KBM-7 (cell line): Measurements from ENCODE around the gene SPATA3.
A peak's percentile ranks its signal among the peaks of the same experiment; 100 is the strongest.

ENCODE experiments used
- DNase-seq: peaks from one replicate; pipeline ENCODE4 v3.0.0-alpha.2; 2015
- in situ Hi-C: fragments of 300-500 bp; cut with MboI; formaldehyde crosslinking; loops from 2 replicates; pipeline ENCODE4 v1.14.3; 2020; ENCODE audit warnings: low sequenced_read_pairs, low pct_unique_long_range_greater_than_20kb, mixed read lengths

The SPATA3 gene

DNA sequence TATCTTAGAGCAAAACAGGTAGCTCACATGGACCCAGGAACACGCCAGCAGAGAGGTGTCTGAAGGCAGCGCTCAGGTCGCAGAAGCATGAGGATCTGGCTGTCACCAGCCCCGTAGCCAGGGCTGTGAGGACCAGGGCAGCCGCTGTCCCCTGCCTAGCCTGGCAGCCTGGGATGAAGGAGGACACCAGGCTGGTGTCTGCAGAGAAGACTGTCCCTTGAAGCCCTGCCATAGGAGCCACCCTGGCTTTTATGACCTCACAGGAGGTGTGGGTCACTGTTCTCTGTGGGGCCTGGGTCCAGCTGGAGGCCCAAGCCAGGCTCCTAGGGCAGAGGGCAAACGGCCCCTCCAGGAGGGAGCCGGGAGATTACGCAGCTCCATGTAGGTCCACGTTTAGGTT is at the start of gene SPATA3:
Gene SPATA3 (plus strand): TSS at position 301 of the 400 bp plus-strand sequence. CDS start 113 bp downstream, outside the sequence.
- no peak for DNase-seq
- in situ Hi-C loops: loop anchor here (25.0 kb wide), 1 partner anchor 159 kb away; no protein-coding TSS in a partner anchor

DNA sequence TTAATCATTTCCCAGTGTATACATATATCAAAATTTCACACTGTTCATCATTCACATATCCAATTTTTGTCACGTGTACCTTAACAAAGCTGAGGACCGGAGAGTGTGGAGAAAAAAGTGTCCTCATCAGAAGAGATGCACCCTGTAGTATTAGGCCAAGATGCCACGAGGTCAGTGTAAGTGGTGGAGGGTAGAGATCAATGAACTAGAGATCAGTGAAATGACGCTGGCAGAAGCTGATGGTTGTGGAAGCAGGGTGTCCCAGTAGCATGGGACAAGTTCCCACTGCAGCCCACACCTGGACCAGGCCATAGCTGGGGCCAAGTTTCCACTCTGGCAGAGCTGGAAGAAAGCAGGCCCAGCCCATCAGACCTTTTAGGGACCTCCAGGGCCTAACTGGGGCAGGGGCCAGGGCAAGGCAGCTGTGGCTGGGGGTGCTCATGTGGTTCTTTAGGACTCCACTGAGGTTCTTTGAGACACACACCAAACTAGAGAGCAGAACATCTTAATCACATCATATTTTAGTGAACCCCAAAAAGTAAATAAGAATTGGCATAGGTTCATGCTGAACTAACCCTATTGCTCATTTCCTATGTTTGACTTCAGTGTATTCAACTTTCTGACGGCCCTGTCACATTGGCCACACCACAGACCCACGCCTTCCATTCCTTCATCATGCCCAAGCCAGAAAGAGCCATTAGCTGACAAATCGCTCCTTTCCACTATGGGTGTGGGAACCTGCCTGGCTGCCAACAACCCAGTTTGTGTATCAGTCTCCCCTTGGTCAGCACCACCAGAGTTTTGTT is 49.3 kb upstream of the SPATA3 start:
- in situ Hi-C loops: no loop called here
- DNase-seq: no peak

DNA sequence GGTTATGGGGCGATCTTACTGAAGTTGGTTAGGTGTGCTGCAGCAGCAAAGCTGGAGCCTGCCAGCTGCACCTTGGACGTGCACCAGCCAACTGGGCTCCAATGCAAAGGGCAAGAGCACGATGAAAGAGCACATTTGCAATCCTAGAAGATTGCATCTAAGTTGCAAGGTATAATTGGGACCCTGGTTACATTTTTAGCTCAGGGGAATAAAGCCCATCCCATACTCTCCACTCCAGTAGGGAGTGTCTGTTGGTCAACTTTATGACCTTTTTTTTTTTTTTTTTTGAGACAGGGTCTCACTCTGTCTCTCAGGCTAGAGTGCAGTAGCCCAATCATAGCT is 48.7 kb upstream of the SPATA3 start:
- in situ Hi-C loops: no loop called here
- DNase-seq: no peak

DNA sequence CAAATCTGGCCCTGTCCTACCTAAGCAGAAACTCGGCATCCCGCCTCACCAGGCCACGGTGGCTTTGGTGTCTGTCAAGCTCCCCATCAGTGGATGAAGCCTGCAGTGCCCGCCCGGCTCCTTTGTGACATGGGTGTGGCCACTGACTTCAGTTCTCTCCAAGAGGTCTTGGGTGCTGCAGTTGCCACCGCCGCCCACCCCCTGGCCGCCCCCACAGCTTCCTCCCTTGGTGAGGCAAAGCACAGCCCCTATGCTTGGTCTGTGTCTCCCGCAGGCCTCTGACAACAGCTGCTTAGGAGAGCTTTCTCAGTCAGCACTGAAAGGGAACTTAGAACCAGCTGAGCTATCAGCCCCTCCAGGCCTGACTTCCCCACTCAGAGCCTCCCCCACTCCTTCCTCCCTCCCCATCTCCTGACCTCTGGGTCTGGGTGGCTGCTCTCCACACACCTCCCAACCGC is 48.0 kb upstream of the SPATA3 start:
- DNase-seq: peak; percentile 30

DNA sequence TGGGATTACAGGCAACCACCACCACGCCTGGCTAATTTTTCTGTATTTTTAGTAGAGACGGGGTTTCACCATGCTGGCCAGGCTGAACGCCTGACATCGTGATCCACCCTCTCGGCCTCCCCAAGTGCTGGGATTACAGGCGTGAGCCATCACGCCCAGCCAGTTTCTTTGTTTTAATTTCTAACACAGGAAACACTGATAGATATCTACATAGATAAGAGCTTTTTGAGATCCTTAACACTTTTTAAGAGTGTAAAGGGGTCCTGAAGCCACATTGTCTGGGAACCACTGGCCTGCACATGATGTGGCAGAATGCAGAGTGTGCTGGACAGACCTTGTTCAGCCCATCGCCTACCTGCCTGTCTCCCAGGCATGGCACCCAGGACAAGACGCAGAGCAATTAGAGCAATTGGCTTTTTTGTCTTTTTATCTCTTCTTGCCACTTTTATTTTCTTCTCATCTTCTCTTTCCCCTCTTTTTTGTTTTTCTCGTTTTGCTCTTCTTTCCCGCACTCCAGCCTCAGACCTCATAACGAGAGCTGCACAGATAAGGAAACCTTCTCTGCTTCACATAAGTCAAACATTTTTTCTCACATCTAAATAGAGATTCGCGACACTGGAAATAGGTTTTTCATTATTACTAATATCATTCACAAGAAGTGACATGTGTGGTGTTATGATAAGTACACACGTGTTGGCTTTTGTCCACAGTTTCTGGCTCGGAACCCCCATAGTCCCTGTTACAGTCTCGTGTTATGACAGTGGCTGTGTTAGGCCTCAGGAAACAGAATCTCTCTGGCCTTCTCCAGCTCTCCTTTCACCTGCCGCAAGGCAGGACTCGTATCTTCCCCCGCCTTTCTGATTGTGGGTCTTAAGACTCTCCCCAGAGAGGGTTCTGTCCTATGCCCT is 45.7 kb upstream of the SPATA3 start:
- in situ Hi-C loops: no loop called here
- DNase-seq: no peak

More for the DNA sequence above, 48.0 kb upstream of the SPATA3 start:
- in situ Hi-C loops: no loop called here

DNA sequence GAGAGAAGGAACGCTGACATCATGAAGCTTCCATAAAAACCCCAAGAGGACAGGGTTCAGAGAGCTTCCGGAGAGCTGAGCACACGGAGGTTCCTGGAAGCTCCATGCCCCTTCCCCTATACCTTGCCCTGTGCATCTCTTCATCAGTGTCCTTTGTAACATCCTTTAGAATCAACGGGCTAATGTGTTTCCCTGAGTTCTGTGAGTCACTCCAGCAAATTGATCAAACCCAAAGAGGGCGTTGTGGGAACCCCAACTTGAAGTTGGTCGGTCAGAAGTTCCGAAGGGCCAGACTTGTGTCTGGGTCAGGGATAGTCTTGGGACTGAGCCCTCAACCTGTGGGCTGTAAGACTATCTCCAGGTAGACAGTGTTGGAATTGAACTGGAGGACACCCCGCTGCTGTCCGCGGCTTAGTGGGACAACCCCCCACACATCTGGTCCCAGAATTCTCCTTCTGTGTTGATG is 45.0 kb upstream of the SPATA3 start:
- DNase-seq: no peak

DNA sequence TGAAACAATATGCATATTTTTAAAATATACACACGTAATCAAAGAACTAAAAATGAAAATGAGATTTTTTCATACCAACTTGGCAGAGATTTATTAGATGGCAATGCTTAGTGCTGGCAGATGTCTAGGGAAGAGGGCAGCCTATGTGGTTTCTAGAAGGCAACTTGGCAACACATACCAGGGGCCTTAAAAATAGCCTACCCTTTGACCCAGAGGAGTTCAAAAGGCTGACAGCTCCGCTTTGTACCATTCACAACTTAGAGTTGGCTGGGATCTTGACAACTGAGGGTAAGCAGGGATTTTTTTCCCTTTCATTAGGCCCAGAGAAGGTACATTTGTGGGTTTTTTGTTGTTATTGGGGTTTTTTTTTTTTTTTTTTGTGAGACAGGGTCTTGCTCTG is 44.5 kb upstream of the SPATA3 start:
- in situ Hi-C loops: no loop called here
- no peak for DNase-seq

More for the DNA sequence above, 45.0 kb upstream of the SPATA3 start:
- in situ Hi-C loops: no loop called here

DNA sequence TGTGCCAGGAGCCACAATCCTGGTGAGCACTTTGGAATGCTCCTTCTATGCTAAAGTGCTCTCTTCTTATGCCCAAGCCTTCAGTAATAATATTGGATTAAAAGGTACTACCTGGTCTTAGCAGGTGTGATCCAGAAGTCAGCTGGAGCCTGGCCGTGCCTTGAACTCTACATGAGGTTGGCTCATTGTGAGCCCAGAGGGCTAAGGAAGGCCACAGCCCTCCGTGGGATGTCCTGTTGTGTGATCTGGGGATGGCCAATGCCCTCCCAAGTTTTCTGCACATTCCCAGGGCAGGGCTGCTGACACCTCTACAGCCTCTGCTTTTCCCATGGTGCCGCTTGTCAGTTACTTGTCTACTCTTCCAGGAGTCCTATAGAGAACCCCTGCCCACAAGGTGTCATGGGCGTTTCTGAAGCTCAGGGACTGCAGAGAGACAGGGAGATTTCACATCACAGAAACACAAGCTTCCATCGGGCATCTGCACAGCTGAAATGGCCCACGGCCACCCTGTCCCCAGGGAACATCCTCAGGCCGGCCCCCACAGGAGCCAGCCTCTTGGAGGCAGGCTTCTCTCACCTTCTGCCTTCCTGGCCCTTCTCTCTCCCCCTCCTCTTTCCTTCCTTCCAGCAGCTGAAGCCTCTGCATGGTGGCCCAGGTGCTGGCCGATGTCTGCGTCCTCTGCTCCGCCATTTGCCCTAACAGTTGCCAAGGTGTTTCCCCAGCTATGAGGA is 43.5 kb upstream of the SPATA3 start:
- in situ Hi-C loops: no loop called here
- no peak for DNase-seq

DNA sequence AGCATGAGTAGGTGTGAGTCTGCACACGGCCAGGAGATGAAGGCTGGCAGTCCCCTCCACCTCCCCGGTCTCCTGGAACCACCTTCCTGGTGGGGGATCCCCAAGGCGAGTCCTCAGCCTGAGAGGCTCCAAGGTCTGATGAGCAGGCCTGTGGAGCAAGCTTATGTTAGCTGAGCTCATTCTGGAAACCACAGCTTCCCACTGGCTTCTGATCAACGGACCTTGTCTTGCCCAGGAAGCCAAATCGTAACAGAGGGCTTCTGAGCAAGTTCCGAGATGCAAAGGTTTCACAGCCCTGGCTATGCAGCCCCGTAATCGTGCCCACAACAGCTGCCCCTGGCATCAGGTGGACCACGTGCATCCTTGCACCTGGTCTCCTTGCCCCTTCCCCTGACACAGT is 42.1 kb upstream of the SPATA3 start:
- DNase-seq: no peak
- in situ Hi-C loops: no loop called here

DNA sequence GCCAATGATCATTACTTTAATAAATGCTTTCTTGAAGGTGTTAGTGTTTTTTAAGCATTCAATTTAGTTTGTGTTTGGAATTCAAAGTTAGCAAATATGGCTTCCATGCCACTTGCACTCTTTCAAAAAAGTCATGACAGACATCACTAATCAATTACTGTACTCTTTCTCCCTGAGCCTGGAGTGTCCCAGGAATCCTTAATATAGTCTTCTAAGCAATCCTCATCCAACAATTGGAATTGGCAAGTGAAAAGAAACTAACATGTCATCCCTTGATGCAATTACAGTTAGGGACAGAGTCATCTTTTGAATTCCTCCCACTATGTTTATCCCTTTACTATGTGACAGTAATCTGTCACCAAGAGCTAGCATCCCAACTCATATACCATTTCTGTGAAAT is 41.2 kb upstream of the SPATA3 start:
- no peak for DNase-seq
- in situ Hi-C loops: no loop called here

DNA sequence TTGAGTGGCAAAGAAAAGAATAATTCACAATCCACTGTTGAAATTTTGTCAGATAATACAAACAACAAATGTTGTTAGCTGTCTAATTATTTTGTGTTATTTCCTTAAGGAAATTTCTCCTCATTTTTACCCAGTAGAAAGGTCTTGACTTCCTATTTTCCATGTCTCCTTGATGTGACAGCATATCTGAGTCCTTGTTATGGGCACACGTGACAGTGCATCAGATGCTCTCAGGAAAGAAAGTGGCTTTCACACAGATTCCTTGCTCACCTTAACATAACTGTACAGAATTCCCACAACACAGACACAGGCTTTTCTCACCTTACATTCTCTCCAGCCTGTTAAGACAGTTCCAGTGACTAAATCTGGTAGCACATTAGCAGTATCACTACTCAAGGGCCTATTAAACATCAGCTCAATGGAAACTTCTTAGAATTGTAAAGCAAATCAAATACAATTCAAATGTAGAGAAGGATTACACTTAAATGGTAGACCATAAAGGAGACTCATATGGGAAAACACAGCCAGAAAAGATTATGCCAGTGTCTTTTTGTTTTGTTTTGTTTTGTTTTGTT is 40.7 kb upstream of the SPATA3 start:
- in situ Hi-C loops: no loop called here

DNA sequence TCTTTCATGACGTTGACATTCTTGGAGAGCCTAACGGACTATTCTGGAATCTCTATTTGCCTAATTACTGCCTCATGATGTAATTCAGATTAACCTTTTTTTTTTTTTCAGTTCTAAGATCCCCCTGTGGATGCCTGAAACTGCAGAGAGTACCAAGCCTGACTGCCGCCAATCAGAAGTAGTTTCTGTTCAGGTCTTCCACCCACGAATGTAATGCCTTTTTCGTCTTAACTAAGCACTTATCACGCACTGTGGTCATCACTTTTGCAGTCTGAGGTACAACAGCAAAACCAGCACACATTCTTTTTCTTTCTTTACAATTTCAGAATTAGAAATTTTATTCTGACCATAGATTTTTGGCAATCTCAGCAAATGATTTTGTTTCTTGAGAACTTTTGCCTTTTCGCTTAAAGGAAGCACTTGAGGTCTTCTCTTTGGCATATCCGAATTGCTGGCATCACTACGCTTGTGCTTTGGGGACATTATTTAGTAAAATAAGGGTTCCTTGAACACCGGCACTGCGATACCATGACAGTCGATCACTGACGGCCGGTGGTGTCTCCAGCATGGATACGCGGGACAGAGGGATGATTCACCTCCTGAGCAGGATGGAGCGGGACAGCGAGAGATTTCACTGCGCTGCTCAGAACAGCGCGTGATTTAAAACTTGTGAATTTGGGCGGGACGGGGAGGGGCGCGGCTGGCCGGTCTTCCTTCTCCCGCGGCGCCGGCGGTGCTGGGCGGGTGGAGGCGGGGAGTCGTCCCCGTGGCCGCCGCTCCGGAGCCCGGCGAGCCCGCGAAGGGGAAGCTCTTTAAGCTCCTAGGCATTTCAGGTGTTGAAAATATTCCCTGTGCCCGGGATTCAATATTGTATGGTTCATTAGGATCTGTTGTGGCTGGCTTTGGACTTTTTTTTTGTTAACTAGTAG is 38.8 kb upstream of the SPATA3 start:
- in situ Hi-C loops: no loop called here
- no peak for DNase-seq

More for the DNA sequence above, 40.7 kb upstream of the SPATA3 start:
- DNase-seq: no peak

DNA sequence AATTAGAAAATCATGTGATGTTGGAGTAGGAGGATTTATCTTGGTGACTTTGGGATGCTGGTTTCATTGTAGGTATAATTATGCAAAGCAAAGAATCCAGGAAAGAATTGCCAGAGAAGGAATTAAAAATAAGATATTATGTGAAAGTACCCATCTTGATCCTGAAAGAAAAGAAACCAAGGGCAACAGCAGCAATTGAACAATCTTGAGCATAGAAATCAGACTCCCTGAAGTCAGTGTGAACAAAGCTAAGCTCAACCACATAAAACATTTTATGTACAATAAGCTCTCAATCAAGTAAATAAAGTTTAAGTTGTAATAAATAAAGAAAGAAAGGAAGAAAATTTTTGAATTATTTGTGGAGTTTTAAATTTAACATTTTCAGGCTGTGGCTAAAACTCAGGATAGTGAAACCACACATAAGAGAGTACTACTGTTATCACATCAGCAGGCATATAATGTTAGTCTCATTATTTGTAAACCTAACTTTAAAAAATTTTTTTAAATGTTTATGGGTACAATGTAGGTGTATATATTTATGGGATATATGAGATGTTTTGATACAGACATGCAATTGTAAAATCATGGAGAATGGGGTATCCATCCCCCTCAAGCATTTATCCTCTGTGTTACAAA is 38.0 kb upstream of the SPATA3 start:
- no peak for DNase-seq
- in situ Hi-C loops: no loop called here

DNA sequence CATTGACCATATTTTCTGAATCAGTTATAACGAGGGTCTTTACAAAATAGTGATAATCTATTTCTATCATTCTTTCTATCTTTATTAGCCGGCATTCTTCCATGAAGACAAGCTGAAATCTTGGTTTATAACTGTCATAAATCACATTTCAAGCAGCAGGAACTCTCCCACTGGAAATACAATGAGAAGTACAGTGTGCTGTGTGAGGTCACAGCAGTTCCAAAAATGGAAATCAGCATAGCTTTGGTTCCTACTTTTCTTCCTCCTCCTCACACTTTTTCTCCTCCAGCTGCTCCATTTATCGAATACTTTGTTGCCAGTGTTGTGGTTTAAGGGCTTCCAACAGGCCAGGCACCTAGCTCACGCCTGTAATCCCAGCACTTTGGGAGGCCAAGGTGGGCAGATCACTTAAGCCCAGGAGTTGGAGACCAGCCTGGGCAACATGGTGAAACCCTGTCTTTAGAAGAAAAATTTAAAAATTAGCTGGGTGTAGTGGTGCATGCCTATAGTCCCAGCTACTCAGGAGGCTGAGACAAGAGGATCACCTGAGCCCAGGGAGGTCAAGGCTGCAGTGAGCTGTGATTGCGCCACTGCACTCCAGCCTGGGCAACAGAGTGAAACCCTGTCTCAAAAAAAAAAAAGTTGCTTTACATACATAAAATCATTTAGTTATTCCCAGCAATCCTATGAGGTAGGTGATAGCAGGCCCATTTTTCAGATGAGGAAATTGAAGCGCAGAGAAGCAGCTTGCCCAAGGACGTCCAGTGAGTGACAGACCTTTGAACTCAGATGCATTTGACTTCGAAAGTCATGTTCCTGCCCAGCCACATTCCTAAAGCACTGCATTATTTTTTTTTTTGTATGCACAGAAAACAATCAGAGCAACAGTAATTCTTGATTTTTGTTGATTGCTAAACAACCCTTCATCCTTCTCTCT is 36.8 kb upstream of the SPATA3 start:
- DNase-seq: no peak
- in situ Hi-C loops: no loop called here

DNA sequence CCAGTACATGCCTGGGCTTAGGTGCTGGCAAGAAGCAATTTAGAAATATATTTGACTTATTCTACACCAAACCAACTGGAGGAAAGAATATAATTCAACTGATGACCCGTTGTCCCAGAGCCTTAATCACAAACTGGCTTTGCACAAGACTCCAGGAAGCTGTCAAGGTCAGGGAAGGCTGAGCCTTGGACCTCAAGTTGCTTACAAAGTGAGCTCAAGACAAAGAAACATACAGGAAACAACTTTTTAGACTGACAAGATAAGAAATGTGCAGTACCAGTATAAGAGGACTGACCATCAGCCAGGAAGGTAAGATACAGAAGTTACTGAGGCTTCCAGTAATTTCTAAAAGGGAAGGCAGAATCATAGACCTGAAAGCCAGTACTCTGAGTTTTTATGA is 35.9 kb upstream of the SPATA3 start:
- in situ Hi-C loops: no loop called here
- no peak for DNase-seq

DNA sequence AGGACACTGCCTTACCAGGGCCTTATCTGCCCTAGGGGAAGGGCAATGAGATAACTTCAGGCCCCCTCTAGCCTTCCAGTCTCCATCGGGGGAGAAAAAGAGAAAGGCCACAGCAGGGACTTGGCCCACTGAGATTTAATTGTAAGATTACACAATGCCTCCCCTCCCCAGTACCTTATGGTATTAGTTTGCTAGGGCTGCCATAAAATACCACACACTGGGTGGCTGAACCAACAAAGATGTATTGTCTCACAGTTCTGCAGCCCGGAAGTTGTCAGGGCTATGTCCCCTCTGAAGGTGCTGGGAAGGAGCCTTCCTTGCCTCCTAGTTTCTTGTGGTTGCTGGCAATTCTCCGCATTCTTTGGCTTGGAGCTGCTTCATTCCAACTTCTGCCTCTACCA is 34.8 kb upstream of the SPATA3 start:
- DNase-seq: no peak
- in situ Hi-C loops: no loop called here
